Measurements from ENCODE around the gene TGFBR3L. TPM values are rescaled to one million over a fixed set of nuclear protein-coding genes. Genes with fewer than 3 reads are reported as not detected.
"Not testable (repeated sequence)": the region's sequence is repeated elsewhere in the genome, so short reads cannot be mapped to it uniquely, and the experiment has no call there.

TGFBR3L gene
- total RNA-seq, 6 experiments from 2014 or later: 4.5 to 12.0 (median 7.7) TPM

DNA sequence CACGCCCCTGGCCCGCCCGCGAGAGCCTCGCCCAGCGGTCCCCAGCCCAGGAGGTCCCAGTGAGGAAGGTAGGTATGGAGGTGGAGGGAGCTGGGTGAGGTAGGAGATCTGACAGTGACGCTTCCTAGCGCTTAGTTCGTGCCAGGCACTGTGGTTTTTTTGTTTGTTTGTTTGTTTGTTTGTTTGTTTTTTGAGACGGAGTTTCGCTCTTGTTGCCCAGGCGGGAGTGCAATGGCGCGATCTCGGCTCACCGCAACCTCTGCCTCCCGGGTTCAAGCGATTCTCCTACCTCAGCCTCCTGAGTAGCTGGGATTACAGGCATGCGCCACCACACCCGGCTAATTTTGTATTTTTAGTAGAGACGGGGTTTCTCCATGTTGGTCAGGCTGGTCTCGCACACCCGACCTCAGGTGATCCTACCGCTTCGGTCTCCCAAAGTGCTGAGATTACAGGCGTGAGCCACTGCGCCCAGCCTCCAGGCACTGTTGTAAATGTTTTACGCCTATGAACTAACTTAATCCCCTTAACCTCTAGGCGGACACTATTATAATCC lies 3.5 kb downstream of the TGFBR3L start:
- H3K27me3 Mint-ChIP-seq (ENCODE audit: insufficient read depth); H3K36me3 Mint-ChIP-seq (ENCODE audit: low read depth); H3K27ac Mint-ChIP-seq; DNase-seq; H3K9me3 Mint-ChIP-seq: not testable (repeated sequence)
- TF ChIP-seq, protein P1, sequence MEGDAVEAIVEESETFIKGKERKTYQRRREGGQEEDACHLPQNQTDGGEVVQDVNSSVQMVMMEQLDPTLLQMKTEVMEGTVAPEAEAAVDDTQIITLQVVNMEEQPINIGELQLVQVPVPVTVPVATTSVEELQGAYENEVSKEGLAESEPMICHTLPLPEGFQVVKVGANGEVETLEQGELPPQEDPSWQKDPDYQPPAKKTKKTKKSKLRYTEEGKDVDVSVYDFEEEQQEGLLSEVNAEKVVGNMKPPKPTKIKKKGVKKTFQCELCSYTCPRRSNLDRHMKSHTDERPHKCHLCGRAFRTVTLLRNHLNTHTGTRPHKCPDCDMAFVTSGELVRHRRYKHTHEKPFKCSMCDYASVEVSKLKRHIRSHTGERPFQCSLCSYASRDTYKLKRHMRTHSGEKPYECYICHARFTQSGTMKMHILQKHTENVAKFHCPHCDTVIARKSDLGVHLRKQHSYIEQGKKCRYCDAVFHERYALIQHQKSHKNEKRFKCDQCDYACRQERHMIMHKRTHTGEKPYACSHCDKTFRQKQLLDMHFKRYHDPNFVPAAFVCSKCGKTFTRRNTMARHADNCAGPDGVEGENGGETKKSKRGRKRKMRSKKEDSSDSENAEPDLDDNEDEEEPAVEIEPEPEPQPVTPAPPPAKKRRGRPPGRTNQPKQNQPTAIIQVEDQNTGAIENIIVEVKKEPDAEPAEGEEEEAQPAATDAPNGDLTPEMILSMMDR (IDR thresholded peaks at IDR 0.05): 0 out of 2 replicates have a peak, but pooled peaks have one; percentile 7
- peak overlapping the region; percentile 57 for H3K4me3 Mint-ChIP-seq
- H3K4me1 Mint-ChIP-seq (ENCODE audit: low read depth): peaks cover 19% of the 10 kb centered on the region

DNA sequence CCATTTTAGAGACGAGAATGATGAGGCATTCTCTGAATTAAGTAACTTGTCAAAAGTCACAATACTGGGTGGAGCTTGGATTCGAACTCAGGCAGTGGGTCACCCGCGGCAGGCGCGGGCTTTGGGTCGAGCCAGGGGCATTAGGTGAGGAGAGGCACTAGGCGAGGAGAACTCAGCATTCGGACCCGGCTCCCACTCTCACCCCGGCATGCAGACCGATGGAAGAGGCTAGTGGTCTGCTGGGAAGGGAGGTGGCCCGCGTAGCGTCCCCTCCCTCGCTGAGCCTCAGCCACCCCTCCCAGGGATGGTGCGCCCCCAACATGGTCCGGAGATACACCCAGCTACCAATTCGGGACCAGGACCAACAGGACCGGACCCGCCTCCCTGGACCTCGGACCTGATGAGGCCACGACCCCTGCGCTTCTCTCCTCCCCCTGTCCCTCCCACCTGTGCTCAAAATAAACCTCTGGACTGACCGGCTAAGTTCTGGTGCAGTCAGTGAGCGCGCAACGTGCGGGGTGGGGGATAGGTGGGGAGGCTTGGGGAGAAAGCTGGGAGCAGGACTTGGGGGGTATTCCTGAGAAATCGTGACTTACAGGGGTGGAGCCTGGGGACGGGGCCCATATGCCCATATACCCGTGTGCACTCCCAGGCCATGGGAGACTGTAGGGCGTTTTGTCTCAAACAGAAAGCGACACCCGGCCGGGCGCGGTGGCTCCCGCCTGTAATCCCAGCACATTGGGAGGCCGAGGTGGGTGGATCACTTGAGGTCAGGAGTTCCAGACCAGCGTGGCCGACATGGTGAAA lies 4.2 kb downstream of the TGFBR3L start:
- H3K9me3 Mint-ChIP-seq: no peaks in the 10 kb centered on the region
- H3K27me3 Mint-ChIP-seq (ENCODE audit: insufficient read depth): peaks cover 6% of the 10 kb centered on the region
- H3K27ac Mint-ChIP-seq: no peak overlapping the region
- DNase-seq: no peak
- H3K36me3 Mint-ChIP-seq (ENCODE audit: low read depth): no peaks in the 10 kb centered on the region
- peaks cover 19% of the 10 kb centered on the region for H3K4me1 Mint-ChIP-seq (ENCODE audit: low read depth)
- TF ChIP-seq, protein P1 (IDR thresholded peaks at IDR 0.05): no peak
- peak overlapping the region; percentile 84 for H3K4me3 Mint-ChIP-seq

DNA sequence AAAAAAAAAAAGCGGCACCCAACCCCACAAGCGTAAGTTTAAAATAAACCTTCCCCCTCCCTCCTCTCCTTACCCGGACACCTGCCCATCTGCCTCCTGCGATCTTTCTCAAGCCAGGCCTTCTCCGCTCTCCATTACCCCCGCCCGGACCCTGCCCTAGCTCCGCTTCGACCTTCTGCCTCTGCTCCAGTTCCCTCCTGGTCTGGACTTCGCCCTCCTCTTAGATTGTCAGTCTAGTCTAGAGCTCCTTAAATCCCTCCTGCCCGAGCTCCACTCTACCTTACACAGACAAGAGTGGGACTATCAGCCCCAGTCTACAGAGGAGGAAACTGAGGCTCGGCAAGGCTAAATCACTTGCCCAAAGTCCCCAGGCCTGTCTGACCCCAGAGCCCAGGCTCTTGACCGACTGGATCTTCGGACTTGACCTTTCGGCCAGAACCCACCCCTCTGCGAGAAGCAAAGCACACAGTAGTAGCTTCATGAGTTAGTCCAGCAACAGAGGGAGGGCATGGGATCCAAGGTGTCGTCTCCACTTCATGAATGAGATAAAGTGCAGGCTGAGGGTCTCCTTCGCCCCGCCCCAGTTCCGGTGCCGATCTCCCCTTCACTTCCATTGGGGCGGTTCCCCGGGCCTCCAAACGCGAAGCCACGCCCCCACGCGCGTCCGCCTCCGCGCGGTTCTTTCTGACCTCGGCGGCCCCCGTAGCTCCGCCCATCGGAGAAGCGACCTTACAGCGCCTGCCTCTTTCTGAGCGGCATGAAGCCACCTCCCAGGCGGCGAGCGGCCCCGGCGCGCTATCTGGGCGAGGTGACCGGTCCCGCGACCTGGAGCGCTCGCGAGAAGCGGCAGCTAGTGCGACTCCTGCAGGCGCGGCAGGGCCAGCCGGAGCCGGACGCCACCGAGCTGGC lies 5.2 kb downstream of the TGFBR3L start, which contains the start of gene SNAPC2:
Gene SNAPC2 (plus strand): TSS at position 729 of the 909 bp plus-strand sequence. CDS start 29 bp downstream, at position 758.
- Mint-ChIP-seq H3K4me3 (peak within 1 kb of the TSS; percentile 89), H3K4me1 (ENCODE audit: low read depth) (peaks cover 19% of the 10 kb centered on the region), H3K36me3 (ENCODE audit: low read depth) (no peaks in the 10 kb centered on the region)

DNA sequence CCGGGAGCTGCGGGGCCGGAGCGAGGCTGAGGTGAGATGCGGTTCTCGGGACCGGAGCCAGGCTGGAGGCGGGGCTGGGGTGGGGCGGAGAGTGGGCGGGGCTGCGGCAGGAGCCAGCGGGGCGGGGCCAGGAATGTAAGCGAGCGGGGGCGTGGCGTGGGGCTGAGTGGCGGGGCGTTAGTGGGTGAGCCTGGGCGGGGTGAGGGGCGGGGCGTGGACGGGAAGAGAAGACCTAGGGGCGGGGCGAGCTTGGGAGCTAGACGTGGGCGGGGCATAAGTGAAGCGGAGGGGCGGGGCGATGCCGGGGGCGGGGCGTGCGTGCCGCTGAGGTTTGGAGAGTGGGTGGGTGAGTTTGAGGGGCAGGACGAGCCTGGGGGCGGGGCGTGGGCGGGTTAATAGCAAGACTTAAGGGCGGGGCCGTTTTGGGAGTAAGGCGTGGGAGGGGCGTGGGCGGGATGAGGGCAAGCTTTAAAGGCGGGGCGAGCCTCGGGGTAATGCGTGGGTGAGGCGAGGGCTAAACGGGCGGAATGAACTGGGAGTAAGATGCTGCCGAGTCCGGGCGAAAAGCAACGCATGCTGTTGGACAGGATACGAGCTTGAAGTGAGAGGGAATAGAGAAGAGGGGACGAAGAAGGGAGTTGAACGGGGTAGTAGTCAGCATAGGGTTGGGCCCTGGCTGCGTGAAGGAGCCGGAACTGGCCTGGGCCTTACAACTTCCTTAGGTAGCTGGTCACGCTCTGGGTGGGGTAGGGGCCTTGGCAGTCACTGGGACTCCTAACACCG lies 6.1 kb downstream of the TGFBR3L start:
- Mint-ChIP-seq H3K27me3 (ENCODE audit: insufficient read depth) (peaks cover 5% of the 10 kb centered on the region), H3K9me3 (no peaks in the 10 kb centered on the region), H3K27ac (peak overlapping the region; percentile 92), H3K4me3 (peak overlapping the region; percentile 89), H3K4me1 (ENCODE audit: low read depth) (peaks cover 15% of the 10 kb centered on the region), H3K36me3 (ENCODE audit: low read depth) (no peaks in the 10 kb centered on the region)
- peak; percentile 95 for DNase-seq
- TF ChIP-seq, protein P1 (IDR thresholded peaks at IDR 0.05): no peak

More for the DNA sequence above, 5.2 kb downstream of the TGFBR3L start, which contains the start of gene SNAPC2:
- Mint-ChIP-seq H3K9me3 (no peaks in the 10 kb centered on the region), H3K27me3 (ENCODE audit: insufficient read depth) (peaks cover 6% of the 10 kb centered on the region), H3K27ac (peak within 1 kb of the TSS; percentile 92)
- peak; percentile 96 for DNase-seq
- TF ChIP-seq, protein P1 (IDR thresholded peaks at IDR 0.05): peak; percentile 46

Measured in HFFc6 (cell line).